22Rv1 (cell line): ENCODE measurements around the gene GPD2.

Experiments
- ZFX ChIP-seq: fragments of 450-650 bp; IDR thresholded peaks from 2 replicates; pipeline ENCODE4 v1.6.1; 2017; ENCODE audit warnings: antibody characterized with exemption, borderline replicate concordance
- TF ChIP-seq, protein P1 (sequence below): fragments of 450-650 bp; IDR thresholded peaks from 2 replicates; pipeline ENCODE4 v1.5.1; 2017; ENCODE audit warnings: mild to moderate bottlenecking

DNA sequence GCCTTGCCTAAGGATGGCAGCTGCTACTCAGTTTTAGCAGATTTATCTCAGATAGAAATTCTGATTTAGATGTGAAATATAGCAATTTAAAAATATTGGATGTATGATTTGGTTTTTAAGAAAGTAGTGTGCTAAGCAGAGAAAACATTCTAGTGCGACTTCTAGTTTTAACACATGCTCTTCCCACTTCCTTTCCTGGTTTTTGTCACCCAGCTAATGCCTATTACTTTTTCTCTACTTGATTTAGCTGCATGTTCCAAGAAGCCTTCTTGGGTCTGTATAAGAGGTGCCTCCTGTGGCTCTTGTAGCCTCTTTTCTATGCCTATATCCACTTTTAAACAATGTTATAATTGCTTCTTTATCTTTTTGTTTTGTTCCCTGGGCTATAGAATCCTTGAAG, 53.0 kb downstream of the GPD2 start:
- TF ChIP-seq, protein P1, sequence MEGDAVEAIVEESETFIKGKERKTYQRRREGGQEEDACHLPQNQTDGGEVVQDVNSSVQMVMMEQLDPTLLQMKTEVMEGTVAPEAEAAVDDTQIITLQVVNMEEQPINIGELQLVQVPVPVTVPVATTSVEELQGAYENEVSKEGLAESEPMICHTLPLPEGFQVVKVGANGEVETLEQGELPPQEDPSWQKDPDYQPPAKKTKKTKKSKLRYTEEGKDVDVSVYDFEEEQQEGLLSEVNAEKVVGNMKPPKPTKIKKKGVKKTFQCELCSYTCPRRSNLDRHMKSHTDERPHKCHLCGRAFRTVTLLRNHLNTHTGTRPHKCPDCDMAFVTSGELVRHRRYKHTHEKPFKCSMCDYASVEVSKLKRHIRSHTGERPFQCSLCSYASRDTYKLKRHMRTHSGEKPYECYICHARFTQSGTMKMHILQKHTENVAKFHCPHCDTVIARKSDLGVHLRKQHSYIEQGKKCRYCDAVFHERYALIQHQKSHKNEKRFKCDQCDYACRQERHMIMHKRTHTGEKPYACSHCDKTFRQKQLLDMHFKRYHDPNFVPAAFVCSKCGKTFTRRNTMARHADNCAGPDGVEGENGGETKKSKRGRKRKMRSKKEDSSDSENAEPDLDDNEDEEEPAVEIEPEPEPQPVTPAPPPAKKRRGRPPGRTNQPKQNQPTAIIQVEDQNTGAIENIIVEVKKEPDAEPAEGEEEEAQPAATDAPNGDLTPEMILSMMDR, result no peak
- no peak for TF ChIP-seq ZFX
